HepG2 (cell line): ENCODE results near the gene TOE1. TPM values are rescaled to one million over a fixed set of nuclear protein-coding genes. Genes with fewer than 3 reads are reported as not detected.

Source experiments
- ARID2 ChIP-seq: sonication (generic); formaldehyde crosslinking; IDR thresholded peaks from 2 replicates; pipeline ENCODE4 v1.8.1; 2022; ENCODE audit warnings: mild to moderate bottlenecking, missing genetic modification reagents, borderline replicate concordance
- BORCS8-MEF2B ChIP-seq: sonication (generic); formaldehyde crosslinking; IDR thresholded peaks from 2 replicates; pipeline ENCODE4 v1.8.0; 2022; ENCODE audit warnings: mild to moderate bottlenecking, missing genetic modification reagents
- CBX2 ChIP-seq, 2 experiments: fragments of 200-600 bp in 1 of 2; sonication (generic); formaldehyde crosslinking in 1 of 2; IDR thresholded peaks; 2 replicates each; pipeline versions ENCODE4 v1.7.0 to v1.8.1; 2018 to 2022; ENCODE audit warnings: low read depth in 2 of 2, low read length in 1 of 2, mild to moderate bottlenecking in 1 of 2, missing genetic modification reagents in 1 of 2
- CREB3 ChIP-seq: sonication (generic); formaldehyde crosslinking; IDR thresholded peaks from 2 replicates; pipeline ENCODE4 v1.5.0; 2020; ENCODE audit warnings: missing genetic modification reagents
- MATR3 ChIP-seq: sonication (generic); formaldehyde crosslinking; IDR thresholded peaks from 2 replicates; pipeline ENCODE4 v1.4.0; 2020; ENCODE audit warnings: missing genetic modification reagents
- MED8 ChIP-seq: sonication (generic); formaldehyde crosslinking; IDR thresholded peaks from 2 replicates; pipeline ENCODE4 v1.8.1; 2023; ENCODE audit warnings: mild to moderate bottlenecking, missing genetic modification reagents; ENCODE audit not compliant: insufficient replicate concordance
- NR0B2 ChIP-seq: sonication (generic); formaldehyde crosslinking; IDR thresholded peaks from 2 replicates; pipeline ENCODE4 v1.4.0; 2020; ENCODE audit warnings: mild to moderate bottlenecking, missing genetic modification reagents
- SMAD9 ChIP-seq: sonication (generic); formaldehyde crosslinking; IDR thresholded peaks from 2 replicates; pipeline ENCODE4 v1.5.1; 2020; ENCODE audit warnings: mild to moderate bottlenecking, missing genetic modification reagents
- ZNF234 ChIP-seq: sonication (generic); formaldehyde crosslinking; conservative IDR thresholded peaks from 2 replicates; pipeline ENCODE4 v1.5.1; 2020; ENCODE audit warnings: mild to moderate bottlenecking, missing genetic modification reagents
- ZNF274 ChIP-seq: sonication (generic); formaldehyde crosslinking; IDR thresholded peaks from 2 replicates; pipeline ENCODE4 v1.5.1; 2020; ENCODE audit warnings: mild to moderate bottlenecking, missing genetic modification reagents
- ZNF383 ChIP-seq: sonication (generic); formaldehyde crosslinking; IDR thresholded peaks from 2 replicates; pipeline ENCODE4 v1.4.0; 2020; ENCODE audit warnings: missing genetic modification reagents, mild to moderate bottlenecking, borderline replicate concordance
- ZNF496 ChIP-seq: sonication (generic); formaldehyde crosslinking; IDR thresholded peaks from 2 replicates; pipeline ENCODE4 v1.8.1; 2023; ENCODE audit warnings: mild to moderate bottlenecking, moderate library complexity, missing genetic modification reagents; ENCODE audit not compliant: insufficient replicate concordance
- ZNF609 ChIP-seq: sonication (generic); formaldehyde crosslinking; IDR thresholded peaks from 2 replicates; pipeline ENCODE4 v1.4.0; 2020; ENCODE audit warnings: mild to moderate bottlenecking, missing genetic modification reagents, borderline replicate concordance
- ZNF768 ChIP-seq: sonication (generic); formaldehyde crosslinking; IDR thresholded peaks from 2 replicates; pipeline ENCODE4 v1.4.0; 2020; ENCODE audit warnings: missing genetic modification reagents
- ZSCAN29 ChIP-seq: sonication (generic); formaldehyde crosslinking; conservative IDR thresholded peaks from 2 replicates; pipeline ENCODE4 v1.4.0; 2020; ENCODE audit warnings: mild to moderate bottlenecking, missing genetic modification reagents
- polyA plus RNA-seq, 8 experiments: library from polyadenylated mRNA; depleted of rRNA in 3 of 8; stranded (reverse) in 7 of 8; unstranded in 1 of 8; fragments of >200 nt; fragmentation: Illumina TruSeq in 4 of 8; extraction: Trizol in 4 of 8; gene quantifications; 2 replicates each; pipeline versions ENCODE4 v1.2.1 to v1.2.3, GENCODE V29; 2011 to 2016; ENCODE audit warnings: low read depth in 4 of 8, missing spikeins in 1 of 8, mixed read lengths in 1 of 8; ENCODE audit not compliant: insufficient read depth in 1 of 8
- total RNA-seq, 5 experiments: library from RNA; depleted of rRNA; stranded (reverse); fragments of >200 nt; fragmentation: Illumina TruSeq; extraction: Trizol; gene quantifications; 2 replicates each; pipeline ENCODE4 v1.2.3, GENCODE V29; 2016; ENCODE audit warnings: low read depth in 1 of 5
- TF ChIP-seq, protein P1 (sequence below): IDR thresholded peaks from 2 replicates; pipeline ENCODE4 v1.6.1; 2018; ENCODE audit warnings: missing genetic modification reagents, mild to moderate bottlenecking, missing compliant biosample characterization
- TF ChIP-seq, protein P2 (sequence below): sonication (generic); formaldehyde crosslinking; IDR thresholded peaks from 2 replicates; pipeline ENCODE4 v1.5.0; 2020; ENCODE audit warnings: mild to moderate bottlenecking, missing genetic modification reagents

TOE1 gene
- total and polyA plus RNA-seq, 2 of the 13 experiments (the other 11 are each of a cell fraction or from before 2014, with no cell fraction given), result 14.1 to 19.0 TPM

DNA sequence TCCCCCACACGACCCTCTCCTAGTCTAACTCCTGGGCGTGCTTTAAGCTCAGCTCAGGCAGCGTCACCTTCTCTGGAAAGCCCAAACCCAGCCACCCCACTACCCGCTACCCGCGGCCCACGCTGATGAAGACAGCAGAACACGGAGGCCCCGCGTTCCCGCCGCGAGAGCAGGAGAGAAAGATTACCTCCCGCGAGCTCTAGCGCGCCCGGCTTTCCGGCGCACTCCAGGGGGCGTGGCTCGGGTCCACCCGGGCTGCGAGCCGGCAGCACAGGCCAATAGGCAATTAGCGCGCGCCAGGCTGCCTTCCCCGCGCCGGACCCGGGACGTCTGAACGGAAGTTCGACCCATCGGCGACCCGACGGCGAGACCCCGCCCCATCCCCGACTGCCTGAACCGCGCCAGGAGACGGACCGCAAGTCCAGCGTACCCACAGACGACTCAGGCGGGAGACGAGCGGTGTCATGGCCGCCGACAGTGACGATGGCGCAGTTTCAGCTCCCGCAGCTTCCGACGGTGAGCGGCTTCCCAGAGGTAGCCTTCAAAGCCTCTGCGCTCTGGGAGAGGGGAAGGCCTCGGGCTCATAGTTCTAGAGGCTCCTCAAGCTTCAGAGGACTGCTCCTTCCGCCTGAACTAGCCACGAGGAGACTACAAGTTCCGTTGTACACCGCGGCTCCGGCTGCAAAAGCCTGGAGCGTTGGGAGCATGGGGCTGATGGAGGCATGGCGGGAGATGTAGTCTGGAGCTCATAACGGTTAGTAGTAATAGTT, at the start of gene TOE1, which contains the start of gene MUTYH (continued):
- no peak; the same call in 1 of the 2 replicates for TF ChIP-seq SMAD9 (CRISPR knock-in tag)
- peak; percentile 77 for TF ChIP-seq BORCS8-MEF2B (CRISPR knock-in tag)
- TF ChIP-seq ZNF383 (CRISPR knock-in tag), result 0 out of 2 replicates have a peak, but pooled peaks have one; percentile 17
- TF ChIP-seq ZNF609 (CRISPR knock-in tag), result no peak; the same call in 1 of the 2 replicates
- no peak for TF ChIP-seq ZNF496
- 0 out of 2 replicates have a peak, but pooled peaks have one; percentile 22 for TF ChIP-seq ARID2 (CRISPR knock-in tag)
- TF ChIP-seq, protein P1, sequence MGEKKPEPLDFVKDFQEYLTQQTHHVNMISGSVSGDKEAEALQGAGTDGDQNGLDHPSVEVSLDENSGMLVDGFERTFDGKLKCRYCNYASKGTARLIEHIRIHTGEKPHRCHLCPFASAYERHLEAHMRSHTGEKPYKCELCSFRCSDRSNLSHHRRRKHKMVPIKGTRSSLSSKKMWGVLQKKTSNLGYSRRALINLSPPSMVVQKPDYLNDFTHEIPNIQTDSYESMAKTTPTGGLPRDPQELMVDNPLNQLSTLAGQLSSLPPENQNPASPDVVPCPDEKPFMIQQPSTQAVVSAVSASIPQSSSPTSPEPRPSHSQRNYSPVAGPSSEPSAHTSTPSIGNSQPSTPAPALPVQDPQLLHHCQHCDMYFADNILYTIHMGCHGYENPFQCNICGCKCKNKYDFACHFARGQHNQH (CRISPR knock-in tag), result peak; percentile 85
- TF ChIP-seq ZNF274 (CRISPR knock-in tag), result peak; percentile 81
- TF ChIP-seq CREB3 (CRISPR knock-in tag), result 0 out of 2 replicates have a peak, but pooled peaks have one; percentile 53
- TF ChIP-seq CBX2 (IDR thresholded peaks at IDR 0.05; ENCODE audit: low read depth, low read length), result no peak
- no peak for TF ChIP-seq CBX2 (CRISPR knock-in tag; IDR thresholded peaks at IDR 0.05; ENCODE audit: low read depth)
- TF ChIP-seq NR0B2 (CRISPR knock-in tag), result no peak; the same call in 1 of the 2 replicates
- TF ChIP-seq ZSCAN29, result 0 out of 2 replicates have a peak, but pooled peaks have one; percentile 26
- no peak for TF ChIP-seq MED8 (CRISPR knock-in tag)
- TF ChIP-seq ZNF768 (CRISPR knock-in tag), result peak; percentile 59; the same call in 1 of the 2 replicates
- no peak for TF ChIP-seq MATR3 (CRISPR knock-in tag)
- no peak for TF ChIP-seq ZNF234 (CRISPR knock-in tag)
- TF ChIP-seq, protein P2, sequence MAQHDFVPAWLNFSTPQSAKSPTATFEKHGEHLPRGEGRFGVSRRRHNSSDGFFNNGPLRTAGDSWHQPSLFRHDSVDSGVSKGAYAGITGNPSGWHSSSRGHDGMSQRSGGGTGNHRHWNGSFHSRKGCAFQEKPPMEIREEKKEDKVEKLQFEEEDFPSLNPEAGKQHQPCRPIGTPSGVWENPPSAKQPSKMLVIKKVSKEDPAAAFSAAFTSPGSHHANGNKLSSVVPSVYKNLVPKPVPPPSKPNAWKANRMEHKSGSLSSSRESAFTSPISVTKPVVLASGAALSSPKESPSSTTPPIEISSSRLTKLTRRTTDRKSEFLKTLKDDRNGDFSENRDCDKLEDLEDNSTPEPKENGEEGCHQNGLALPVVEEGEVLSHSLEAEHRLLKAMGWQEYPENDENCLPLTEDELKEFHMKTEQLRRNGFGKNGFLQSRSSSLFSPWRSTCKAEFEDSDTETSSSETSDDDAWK, result no peak
